DOHH2 (cell line): ENCODE measurements around the gene ANAPC13.
A peak's percentile ranks its signal among the peaks of the same experiment; 100 is the strongest.

Source experiments
- H3F3A ChIP-seq: fragments of 200-600 bp; sonication (generic), shearing (Covaris generic); 2 replicates; pipeline ENCODE4 v1.6.0; 2016; ENCODE audit warnings: antibody characterized with exemption, mild to moderate bottlenecking; ENCODE audit not compliant: control insufficient read depth, insufficient read depth
- H3K27ac ChIP-seq: fragments of 200-600 bp; sonication (generic); 2 replicates; pipeline ENCODE4 v1.5.1; 2014; ENCODE audit warnings: low read depth, mild to moderate bottlenecking, low read length, moderate library complexity
- H3K27me3 ChIP-seq: fragments of 200-600 bp; sonication (generic); 2 replicates; pipeline ENCODE4 v1.6.1; 2014; ENCODE audit warnings: mild to moderate bottlenecking, low read length, mixed read lengths; ENCODE audit not compliant: control insufficient read depth
- H3K36me3 ChIP-seq: fragments of 200-600 bp; sonication (generic); 2 replicates; pipeline ENCODE4 v1.6.1; 2014; ENCODE audit warnings: mild to moderate bottlenecking, low read length, moderate library complexity, mixed read lengths; ENCODE audit not compliant: control insufficient read depth
- H3K4me1 ChIP-seq: fragments of 200-600 bp; sonication (generic); 2 replicates; pipeline ENCODE4 v1.6.1; 2014; ENCODE audit warnings: mild to moderate bottlenecking, low read length, mixed read lengths; ENCODE audit not compliant: control insufficient read depth
- H3K4me2 ChIP-seq: fragments of 200-600 bp; sonication (generic); 2 replicates; pipeline ENCODE4 v1.6.0; 2014; ENCODE audit warnings: mild to moderate bottlenecking, low read length, moderate library complexity
- H3K4me3 ChIP-seq: fragments of 200-600 bp; sonication (generic); 2 replicates; pipeline ENCODE4 v1.5.1; 2014; ENCODE audit warnings: mild to moderate bottlenecking, low read length, mixed read lengths
- H3K79me2 ChIP-seq: fragments of 200-600 bp; sonication (generic); 2 replicates; pipeline ENCODE4 v1.6.1; 2014; ENCODE audit warnings: mild to moderate bottlenecking, low read length, mixed read lengths; ENCODE audit not compliant: control insufficient read depth
- H3K9me2 ChIP-seq: fragments of 200-600 bp; sonication (generic); replicated peaks from 2 replicates; pipeline ENCODE4 v1.6.1; 2014; ENCODE audit warnings: mild to moderate bottlenecking, low read length, mixed read lengths; ENCODE audit not compliant: control insufficient read depth
- H3K9me3 ChIP-seq: fragments of 200-600 bp; sonication (generic); 2 replicates; pipeline ENCODE4 v1.6.1; 2014; ENCODE audit warnings: antibody characterized with exemption, low read length, mixed read lengths; ENCODE audit not compliant: control insufficient read depth, insufficient read depth
- H4K20me1 ChIP-seq: fragments of 200-600 bp; sonication (generic); 2 replicates; pipeline ENCODE4 v1.6.0; 2014; ENCODE audit warnings: low read depth, mild to moderate bottlenecking, antibody characterized with exemption, low read length, moderate library complexity; ENCODE audit not compliant: control insufficient read depth, insufficient read depth
- CTCF ChIP-seq: fragments of 200-600 bp; sonication (generic); IDR thresholded peaks from one replicate; pipeline ENCODE4 v1.5.1; 2014; ENCODE audit warnings: antibody characterized with exemption, mild to moderate bottlenecking, low read depth, low read length; ENCODE audit not compliant: poor library complexity, severe bottlenecking
- EZH2phosphoT487 ChIP-seq: fragments of 200-600 bp; sonication (generic); IDR thresholded peaks from 2 replicates; pipeline ENCODE4 v1.6.1; 2017; ENCODE audit warnings: borderline replicate concordance, mild to moderate bottlenecking, antibody characterized with exemption, low read length, moderate library complexity, mixed read lengths

ANAPC13 gene

DNA sequence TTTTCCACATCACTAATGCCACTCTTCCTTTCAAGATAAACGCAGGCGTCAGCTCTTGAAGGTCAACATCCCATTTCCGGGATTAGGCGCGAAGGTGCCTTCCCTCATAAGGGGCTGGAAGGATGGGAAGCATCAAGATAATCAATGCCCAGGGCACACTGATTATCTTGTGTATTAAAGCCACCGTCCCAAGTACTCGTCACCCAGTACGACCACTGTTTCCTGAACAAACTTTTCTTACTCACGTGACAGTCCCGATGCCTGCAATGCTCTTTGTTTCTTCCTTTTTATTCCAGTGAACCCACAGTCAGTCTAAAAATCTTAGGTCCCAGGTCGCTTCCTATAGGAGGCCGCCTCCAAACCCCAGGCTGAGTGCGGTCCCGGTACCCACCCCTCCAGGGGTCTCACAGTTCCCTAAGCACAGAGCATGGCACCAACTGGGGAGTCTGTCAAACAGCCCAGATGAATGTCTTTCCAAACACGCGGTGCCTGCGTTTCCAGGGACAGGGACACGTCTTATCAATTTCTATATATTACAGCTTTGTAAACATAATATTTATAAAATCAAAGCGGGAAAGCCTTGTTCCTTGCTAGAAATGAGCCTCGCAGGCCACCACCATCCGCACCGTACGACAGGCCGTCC lies 589 bp downstream of the ANAPC13 start:
- TF ChIP-seq EZH2phosphoT487 (no peak), CTCF (no peak)
- no peaks in the 10 kb centered on the region for H3K9me2 ChIP-seq
- peak overlapping the region; percentile 92 for H3K4me3 ChIP-seq
- peak overlapping the region; percentile 81 for H3K27ac ChIP-seq
- H3F3A ChIP-seq = peaks cover 7% of the 10 kb centered on the region; the same call in 1 of the 2 replicates
- H3K4me1 ChIP-seq = peaks cover 25% of the 10 kb centered on the region
- peaks cover 57% of the 10 kb centered on the region for H3K36me3 ChIP-seq
- peaks cover 2% of the 10 kb centered on the region; the same call in 1 of the 2 replicates for H4K20me1 ChIP-seq
- H3K79me2 ChIP-seq = peaks cover 69% of the 10 kb centered on the region
- no peaks in the 10 kb centered on the region for H3K27me3 ChIP-seq
- no peaks in the 10 kb centered on the region for H3K9me3 ChIP-seq
- H3K4me2 ChIP-seq = peak overlapping the region; percentile 91

GRCh38 chr3:134483195-134483900 lies 2.4 kb downstream of the ANAPC13 start:
- Histone ChIP-seq H3K27ac (no peak overlapping the region), H3F3A (no peaks in the 10 kb centered on the region), H4K20me1 (0 out of 2 replicates have a peak, but pooled peaks cover 2% of the 10 kb centered on the region), H3K79me2 (peaks cover 52% of the 10 kb centered on the region), H3K9me3 (no peaks in the 10 kb centered on the region), H3K4me3 (peak overlapping the region; percentile 92), H3K27me3 (no peaks in the 10 kb centered on the region), H3K4me1 (peaks cover 25% of the 10 kb centered on the region), H3K9me2 (no peaks in the 10 kb centered on the region), H3K36me3 (peaks cover 75% of the 10 kb centered on the region), H3K4me2 (peak overlapping the region; percentile 91)
- TF ChIP-seq CTCF (no peak), EZH2phosphoT487 (no peak)

- no peak overlapping the region for H3K27ac ChIP-seq
- no peak overlapping the region for H3K4me2 ChIP-seq
- H3K9me2 ChIP-seq = no peaks in the 10 kb centered on the region
- H3K4me3 ChIP-seq = no peak overlapping the region
- peaks cover 75% of the 10 kb centered on the region for H3K36me3 ChIP-seq
- 0 out of 2 replicates have a peak, but pooled peaks cover under 1% of the 10 kb centered on the region for H4K20me1 ChIP-seq
- TF ChIP-seq EZH2phosphoT487 (no peak), CTCF (no peak)
- no peaks in the 10 kb centered on the region for H3F3A ChIP-seq
- no peaks in the 10 kb centered on the region for H3K9me3 ChIP-seq
- H3K4me1 ChIP-seq = peaks cover 20% of the 10 kb centered on the region
- H3K79me2 ChIP-seq = peaks cover 45% of the 10 kb centered on the region
- no peaks in the 10 kb centered on the region for H3K27me3 ChIP-seq
Measured at GRCh38 chr3:134482622-134483021, 3.2 kb downstream of the ANAPC13 start.
